HEK293T (cell line): ENCODE measurements around the gene INO80D.

Source experiments
- BHLHE40 ChIP-seq: fragments of 450-650 bp; IDR thresholded peaks from 2 replicates; pipeline ENCODE4 v1.6.1; 2016; ENCODE audit warnings: mild to moderate bottlenecking, moderate library complexity, borderline replicate concordance
- ELF4 ChIP-seq: fragments of 450-650 bp; IDR thresholded peaks from 2 replicates; pipeline ENCODE4 v1.6.1; 2017; ENCODE audit warnings: antibody characterized with exemption
- FOXA1 ChIP-seq: fragments of 450-650 bp; IDR thresholded peaks from 2 replicates; pipeline ENCODE4 v1.6.1; 2016; ENCODE audit warnings: mild to moderate bottlenecking
- FOXM1 ChIP-seq: fragments of 450-650 bp; IDR thresholded peaks from 2 replicates; pipeline ENCODE4 v1.6.1; 2017; ENCODE audit warnings: mild to moderate bottlenecking, borderline replicate concordance
- HDGF ChIP-seq: fragments of 450-650 bp; IDR thresholded peaks from 2 replicates; pipeline ENCODE4 v1.6.1; 2017; ENCODE audit warnings: antibody characterized with exemption, borderline replicate concordance
- NFRKB ChIP-seq: fragments of 450-650 bp; IDR thresholded peaks from 2 replicates; pipeline ENCODE4 v1.6.1; 2016; ENCODE audit warnings: mild to moderate bottlenecking, moderate library complexity
- SP1 ChIP-seq: fragments of 450-650 bp; IDR thresholded peaks from 2 replicates; pipeline ENCODE4 v1.6.1; 2017
- SUZ12 ChIP-seq: fragments of 450-650 bp; IDR thresholded peaks from 2 replicates; pipeline ENCODE4 v1.6.1; 2016; ENCODE audit warnings: mild to moderate bottlenecking

GRCh38 chr2:206105541-206105940 is 19.6 kb upstream of the INO80D start:
- no peak for TF ChIP-seq SP1
- no peak for TF ChIP-seq FOXM1
- no peak for TF ChIP-seq HDGF
- no peak for TF ChIP-seq BHLHE40
- no peak for TF ChIP-seq SUZ12
- TF ChIP-seq FOXA1, result no peak
- TF ChIP-seq NFRKB, result no peak
- no peak for TF ChIP-seq ELF4
